Heart left ventricle (tissue), 13 donors: ENCODE results near the gene CDK8.
A peak's percentile ranks its signal among the peaks of the same experiment; 100 is the strongest.

Source experiments
- CTCF ChIP-seq, 12 donors: fragments of 200-600 bp; sonication (generic) in 4 of 12; IDR thresholded peaks; one replicate each; pipeline versions ENCODE4 v1.5.0 to v1.8.0; 2018 to 2022; ENCODE audit warnings: antibody characterized with exemption in 12 of 12, mild to moderate bottlenecking in 5 of 12
- POLR2A ChIP-seq, 2 donors: fragments of 450-650 bp; IDR thresholded peaks; one replicate each; pipeline ENCODE4 v1.6.1; 2017; ENCODE audit warnings: antibody characterized with exemption in 2 of 2, mild to moderate bottlenecking in 2 of 2, moderate library complexity in 2 of 2
- donor health status: ischemic (EF 13 %, LVEDD 7.1; RV severe dilation, severe dysfunction).
- donor health status: DM: no; HTN: yes; CAD: no.
- donor health status: DM: no; HTN: no; CAD: no.
- donor health status: ischemic (EF 25% LVEDD 6.9; RV normal size, moderate dysfunction).
- donor health status: ischemic (EF 25% LVEDD 5.7; RV mildly dilated, moderate dysfunction).
- donor health status: ischemic (EF 35%, LVEDD 5.7; RV mildly dilated, moderate dysfunction).
- donor health status: nonischemic (EF 11% LVEDD 7.7; RV severe dilation, severe dysfunction).
- donor health status: DM: yes; HTN: yes; CAD: no.
- donor health status: PGD.
- donor health status: ischemic (EF 29% LVEDD 5.4; RV normal size, mild dysfunction).
- donor health status: nonischemic (EF 23%, LVEDD 6.1; RV moderate dilation, normal function).

DNA sequence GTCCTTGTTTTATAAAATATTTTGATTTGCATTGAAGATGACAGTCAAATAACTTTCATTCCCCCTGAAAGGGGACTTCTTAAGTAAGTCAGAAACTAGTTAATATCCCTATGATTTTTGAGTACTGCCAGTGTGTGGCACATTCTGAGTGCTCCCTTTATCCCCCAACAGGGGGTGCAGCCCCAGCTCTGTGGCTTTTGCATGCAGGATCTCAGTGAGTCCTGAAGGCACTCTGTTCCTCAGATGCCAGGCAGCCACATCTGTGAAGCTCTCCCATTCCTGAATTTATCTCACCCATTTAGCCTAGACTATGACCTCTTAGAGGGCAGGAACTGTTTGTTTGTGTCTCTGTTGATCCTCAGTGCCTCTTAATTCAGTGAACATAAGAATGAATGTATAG is 123.1 kb downstream of the CDK8 start:
- TF ChIP-seq CTCF (IDR thresholded peaks at IDR 0.05) (peak in 10 of 12 donors; percentile 6 to 43 (median 24)), POLR2A (IDR thresholded peaks at IDR 0.05) (no peak)
